B cell (primary cell): ENCODE measurements around the gene SSU72. TPM values are rescaled to one million over a fixed set of nuclear protein-coding genes. Genes with fewer than 3 reads are reported as not detected.
A peak's percentile ranks its signal among the peaks of the same experiment; 100 is the strongest.
"Not testable (repeated sequence)": the region's sequence is repeated elsewhere in the genome, so short reads cannot be mapped to it uniquely, and the experiment has no call there.

Source experiments
- ATAC-seq: fragments of 200-7000 bp; cut with Tn5 transposase; one replicate; pipeline ENCODE4 v1.10.0; 2021; ENCODE audit warnings: low read depth, mild to moderate bottlenecking, moderate number of reproducible peaks, moderate library complexity
- CTCF ChIA-PET: fragments of 350-600 bp; sonication (Branson Sonifier 250); formaldehyde crosslinking; loops from one replicate; lab custom pipeline; 2021; ENCODE audit warnings: antibody characterized with exemption, inconsistent platforms; lab: Charles Lee
- POLR2A ChIA-PET: fragments of 350-600 bp; sonication (Branson Sonifier 250); formaldehyde crosslinking; loops from one replicate; lab custom pipeline; 2021; ENCODE audit warnings: antibody characterized with exemption; lab: Charles Lee
- DNase-seq: peaks from one replicate; pipeline ENCODE4 v3.0.0; 2013
- H2AFZ ChIP-seq: 2 replicates; pipeline ENCODE4 v1.6.1; 2012; ENCODE audit warnings: mild to moderate bottlenecking, low read depth, low read length; ENCODE audit not compliant: insufficient read depth, poor library complexity, severe bottlenecking
- H3K27ac ChIP-seq, 2 donors: 1 replicate in 1 of 2; 2 replicates in 1 of 2; pipeline ENCODE4 v1.5.1; 2012 to 2013; ENCODE audit warnings: low read length in 2 of 2, mild to moderate bottlenecking in 2 of 2, moderate library complexity in 1 of 2
- H3K27me3 ChIP-seq, 4 experiments: fragments of 200-600 bp in 1 of 4; sonication (generic) in 1 of 4; replicated peaks in 1 of 4; 1 replicate in 2 of 4; 2 replicates in 2 of 4; pipeline versions ENCODE4 v1.6.1 to v1.7.0; 2013 to 2016; ENCODE audit warnings: low read length in 3 of 4, mild to moderate bottlenecking in 2 of 4, mixed read lengths in 1 of 4, moderate library complexity in 1 of 4; ENCODE audit not compliant: insufficient read depth in 4 of 4, control insufficient read depth in 3 of 4; ENCODE audit errors: control extremely low read depth in 1 of 4
- H3K36me3 ChIP-seq, 2 experiments: replicated peaks in 1 of 2; 1 replicate in 1 of 2; 2 replicates in 1 of 2; pipeline versions ENCODE4 v1.6.1 to v1.7.1; 2013; ENCODE audit warnings: low read length in 1 of 2; ENCODE audit not compliant: insufficient read depth in 2 of 2, control insufficient read depth in 1 of 2; ENCODE audit errors: control extremely low read depth in 1 of 2, extremely low read depth in 1 of 2
- H3K4me1 ChIP-seq, 2 donors: fragments of 200-600 bp in 1 of 2; sonication (generic) in 1 of 2; 1 replicate in 1 of 2; 2 replicates in 1 of 2; pipeline versions ENCODE4 v1.5.1 to v1.6.1; 2013 to 2017; ENCODE audit warnings: low read length in 2 of 2; ENCODE audit not compliant: control insufficient read depth in 2 of 2, insufficient read depth in 2 of 2
- H3K4me2 ChIP-seq: replicated peaks from 2 replicates; pipeline ENCODE3; 2012; ENCODE audit warnings: mild to moderate bottlenecking, low read depth, low read length; ENCODE audit not compliant: poor library complexity, severe bottlenecking
- H3K4me3 ChIP-seq, 5 experiments: fragments of 200-600 bp in 1 of 5; sonication (generic) in 1 of 5; 1 replicate in 3 of 5; 2 replicates in 2 of 5; pipeline versions ENCODE4 v1.5.1 to v1.7.0; 2011 to 2016; ENCODE audit warnings: low read length in 4 of 5, mild to moderate bottlenecking in 4 of 5, low read depth in 2 of 5, control low read depth in 1 of 5, moderate library complexity in 1 of 5; ENCODE audit not compliant: insufficient read depth in 1 of 5; ENCODE audit errors: control extremely low read depth in 1 of 5, extremely low read depth in 1 of 5
- H3K79me2 ChIP-seq: fragments of 200-600 bp; sonication (generic); one replicate; pipeline ENCODE4 v1.6.0; 2016; ENCODE audit warnings: low read length; ENCODE audit not compliant: control insufficient read depth, insufficient read depth
- H3K9ac ChIP-seq: fragments of 200-600 bp; sonication (generic); 2 replicates; pipeline ENCODE4 v1.6.1; 2017; ENCODE audit warnings: mild to moderate bottlenecking, low read length, moderate library complexity
- H3K9me3 ChIP-seq, 3 donors: one replicate each; pipeline versions ENCODE4 v1.6.1 to v1.7.1; 2013; ENCODE audit warnings: low read length in 2 of 3; ENCODE audit not compliant: control insufficient read depth in 2 of 3, insufficient read depth in 1 of 3; ENCODE audit errors: control extremely low read depth in 1 of 3
- H4K20me1 ChIP-seq: 2 replicates; pipeline ENCODE4 v1.6.0; 2012; ENCODE audit warnings: mild to moderate bottlenecking, low read length; ENCODE audit not compliant: insufficient read depth, control insufficient read depth, poor library complexity, severe bottlenecking
- H3K27ac Mint-ChIP-seq: one replicate; pipeline ENCODE4 v1.8.0; 2021; ENCODE audit warnings: mixed read lengths
- H3K27me3 Mint-ChIP-seq: one replicate; pipeline ENCODE4 v1.8.0; 2021; ENCODE audit warnings: mixed read lengths
- H3K4me1 Mint-ChIP-seq: one replicate; pipeline ENCODE4 v1.8.0; 2021; ENCODE audit warnings: mixed read lengths
- H3K4me3 Mint-ChIP-seq: one replicate; pipeline ENCODE4 v1.8.0; 2021; ENCODE audit warnings: mixed read lengths
- H3K9me3 Mint-ChIP-seq: one replicate; pipeline ENCODE4 v1.8.0; 2022; ENCODE audit warnings: mixed read lengths; ENCODE audit not compliant: insufficient read depth
- EZH2 ChIP-seq: IDR thresholded peaks from 2 replicates; pipeline ENCODE4 v1.6.1; 2012; ENCODE audit warnings: borderline replicate concordance, low read depth, mild to moderate bottlenecking, moderate library complexity, low read length; ENCODE audit not compliant: insufficient read depth, poor library complexity, severe bottlenecking
- WGBS: methylation state at CpG from one replicate; pipeline ENCODE4 v1.1.5; 2013; ENCODE audit warnings: missing lambda C conversion rate; ENCODE audit not compliant: insufficient coverage; 5-methylcytosine and 5-hydroxymethylcytosine counted together
- intact Hi-C: fragments of 100-400 bp; cut with micrococcal nuclease; formaldehyde crosslinking; loops from one replicate; pipeline ENCODE4 v1.10.0; 2022
- polyA plus RNA-seq: library from polyadenylated mRNA; depleted of rRNA; stranded (reverse); fragments of >200 nt; gene quantifications from 2 replicates; pipeline ENCODE4 v1.2.3, GENCODE V29; 2012
- total RNA-seq, 2 donors: library from RNA; stranded (reverse); fragments of 120-200 nt in 1 of 2; gene quantifications; 1 replicate in 1 of 2; 2 replicates in 1 of 2; pipeline versions ENCODE4 v1.2.3 to v1.2.4, GENCODE V29; 2013 to 2022
- TF ChIP-seq, protein P1 (sequence below): fragments of 200-600 bp; IDR thresholded peaks from one replicate; pipeline ENCODE4 v1.8.0; 2022; ENCODE audit warnings: antibody characterized with exemption, mild to moderate bottlenecking

Gene SSU72
- total and polyA plus RNA-seq, 2 donors (not counting 1 experiment from before 2014, with no cell fraction given): 86.8 to 112 TPM

DNA sequence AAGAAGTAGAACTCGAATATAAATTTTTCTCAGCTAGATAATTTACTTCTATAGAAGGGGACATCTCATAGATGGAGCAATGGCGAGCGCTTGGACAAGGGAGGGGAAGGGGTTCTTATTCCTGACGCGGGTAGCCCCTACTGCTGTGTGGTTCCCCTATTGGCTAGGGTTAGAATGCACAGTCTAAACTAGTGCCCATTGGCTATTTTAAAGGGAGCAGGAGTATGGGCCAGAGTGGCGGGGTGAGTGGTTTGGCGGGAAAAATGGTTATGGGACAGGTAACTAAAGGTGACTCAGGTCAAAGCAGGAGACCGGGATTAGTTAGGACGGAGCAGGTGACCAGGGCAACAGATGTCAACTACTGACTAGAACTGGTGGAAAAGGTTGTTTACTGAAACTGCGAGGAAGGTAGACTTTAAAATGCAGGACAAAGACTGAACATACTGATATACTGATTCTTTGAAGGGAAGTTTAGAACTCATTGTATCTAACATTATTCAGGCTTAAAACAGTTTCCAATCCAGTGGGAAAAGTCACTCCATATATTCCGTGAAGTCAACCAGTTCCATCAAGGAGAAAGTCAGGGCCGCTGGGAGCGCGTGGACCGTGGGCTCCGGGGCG, 63.6 kb downstream of the SSU72 start:
- no peaks in the 10 kb centered on the region for H4K20me1 ChIP-seq
- WGBS: 16% methylated on average over 15 of the region's 17 CpGs
- peaks cover 13% of the 10 kb centered on the region for H3K4me1 Mint-ChIP-seq
- H3K4me2 ChIP-seq: peak overlapping the region; percentile 93
- ChIA-PET CTCF (no interaction called here), POLR2A (interaction anchor here (0.6 to 0.7 kb wide), 2 partner anchors 219 to 413 kb away, joined by 3 read pairs; no protein-coding TSS in a partner anchor)
- DNase-seq (no peak), ATAC-seq (no peak)
- H3K27me3 Mint-ChIP-seq: no peaks in the 10 kb centered on the region
- no peaks in the 10 kb centered on the region for H3K9me3 ChIP-seq
- peak overlapping the region; percentile 47 to 92 (median 87) for H3K4me3 ChIP-seq
- H3K27ac ChIP-seq: peak overlapping the region in 1 of 2 donors; percentile 94
- H3K4me3 Mint-ChIP-seq: peak overlapping the region; percentile 95
- no peaks in the 10 kb centered on the region for H3K27me3 ChIP-seq
- peaks cover 12% of the 10 kb centered on the region for H3K79me2 ChIP-seq
- peak overlapping the region; percentile 76 for H2AFZ ChIP-seq
- peak overlapping the region; percentile 69 for H3K9ac ChIP-seq
- peaks cover 6 to 10% of the 10 kb centered on the region in 2 donors for H3K4me1 ChIP-seq
- no peaks in the 10 kb centered on the region for H3K36me3 ChIP-seq
- no peaks in the 10 kb centered on the region for H3K9me3 Mint-ChIP-seq
- no peak for TF ChIP-seq EZH2
- TF ChIP-seq, protein P1, sequence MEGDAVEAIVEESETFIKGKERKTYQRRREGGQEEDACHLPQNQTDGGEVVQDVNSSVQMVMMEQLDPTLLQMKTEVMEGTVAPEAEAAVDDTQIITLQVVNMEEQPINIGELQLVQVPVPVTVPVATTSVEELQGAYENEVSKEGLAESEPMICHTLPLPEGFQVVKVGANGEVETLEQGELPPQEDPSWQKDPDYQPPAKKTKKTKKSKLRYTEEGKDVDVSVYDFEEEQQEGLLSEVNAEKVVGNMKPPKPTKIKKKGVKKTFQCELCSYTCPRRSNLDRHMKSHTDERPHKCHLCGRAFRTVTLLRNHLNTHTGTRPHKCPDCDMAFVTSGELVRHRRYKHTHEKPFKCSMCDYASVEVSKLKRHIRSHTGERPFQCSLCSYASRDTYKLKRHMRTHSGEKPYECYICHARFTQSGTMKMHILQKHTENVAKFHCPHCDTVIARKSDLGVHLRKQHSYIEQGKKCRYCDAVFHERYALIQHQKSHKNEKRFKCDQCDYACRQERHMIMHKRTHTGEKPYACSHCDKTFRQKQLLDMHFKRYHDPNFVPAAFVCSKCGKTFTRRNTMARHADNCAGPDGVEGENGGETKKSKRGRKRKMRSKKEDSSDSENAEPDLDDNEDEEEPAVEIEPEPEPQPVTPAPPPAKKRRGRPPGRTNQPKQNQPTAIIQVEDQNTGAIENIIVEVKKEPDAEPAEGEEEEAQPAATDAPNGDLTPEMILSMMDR: no peak
- peak overlapping the region; percentile 91 for H3K27ac Mint-ChIP-seq
- intact Hi-C loops: loop anchor here (1.0 kb wide), 1 partner anchor 40 kb away; the partner anchor contains the start of gene ATAD3B

DNA sequence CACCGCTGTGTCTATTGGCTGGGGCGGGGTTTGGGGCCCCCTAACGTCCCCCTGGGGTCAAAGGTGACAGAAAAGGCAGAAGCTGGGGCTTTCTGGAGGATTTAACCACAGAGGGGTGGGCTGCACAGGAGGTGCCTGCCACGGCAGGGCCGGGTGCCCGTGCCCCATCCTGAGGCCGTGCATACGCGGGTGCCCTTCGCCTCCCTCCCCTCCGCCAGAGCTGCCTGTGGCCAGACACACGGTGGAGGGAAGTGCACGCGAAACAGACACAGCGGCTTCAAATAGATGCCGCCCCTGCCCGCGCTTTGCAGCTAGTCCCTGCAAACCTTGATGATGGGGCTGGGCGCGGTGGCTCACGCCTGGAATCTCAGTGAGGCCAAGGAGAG, 65.2 kb downstream of the SSU72 start:
- peaks cover 24% of the 10 kb centered on the region for H3K4me1 Mint-ChIP-seq
- H3K4me3 ChIP-seq, H3K36me3 ChIP-seq, ATAC-seq, H3K9ac ChIP-seq, H3K4me3 Mint-ChIP-seq, intact Hi-C loops, H3K27me3 ChIP-seq, H3K27me3 Mint-ChIP-seq, H3K27ac ChIP-seq, H4K20me1 ChIP-seq, CTCF ChIA-PET, H3K9me3 ChIP-seq, H3K4me2 ChIP-seq, POLR2A ChIA-PET, H3K79me2 ChIP-seq, H2AFZ ChIP-seq, DNase-seq, H3K9me3 Mint-ChIP-seq, H3K27ac Mint-ChIP-seq: not testable (repeated sequence)
- 70% methylated on average over 5 of the region's 21 CpGs for WGBS
- peaks cover 9 to 18% of the 10 kb centered on the region in 2 donors for H3K4me1 ChIP-seq

DNA sequence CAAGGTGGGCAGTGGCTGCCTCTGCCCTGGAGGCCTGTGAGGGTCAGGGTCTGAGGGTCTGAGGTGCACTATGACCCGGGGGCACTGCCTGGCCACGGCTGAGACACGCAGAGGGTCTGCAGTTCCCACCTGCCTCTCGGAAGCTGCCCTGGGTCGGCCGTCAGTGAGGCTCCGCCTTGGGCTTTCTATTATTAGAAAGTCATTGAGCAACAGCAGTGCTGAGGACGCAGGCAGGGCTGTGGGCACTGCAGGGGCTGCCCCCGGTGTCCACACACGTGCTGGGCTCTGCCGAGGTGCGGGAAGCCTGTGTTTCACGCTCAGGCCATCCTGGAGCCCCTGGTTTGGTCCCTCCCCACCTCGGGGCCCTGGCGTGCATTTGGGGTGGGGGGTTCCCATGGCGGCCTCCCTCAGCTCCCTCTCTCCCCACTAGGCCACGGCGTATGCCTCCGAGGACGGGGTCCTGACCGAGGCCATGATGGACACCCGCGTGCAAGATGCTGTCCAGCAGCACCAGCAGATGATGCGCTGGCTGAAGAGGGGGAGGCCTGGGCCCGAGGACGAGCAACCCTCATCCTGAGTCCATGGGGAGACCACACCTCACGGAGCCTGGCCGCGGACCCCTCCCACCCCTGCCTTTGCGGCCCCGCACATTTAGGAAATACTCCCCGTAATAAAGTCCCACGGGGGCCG, 65.7 kb downstream of the SSU72 start:
- CTCF ChIA-PET, POLR2A ChIA-PET, intact Hi-C loops: not testable (repeated sequence)

More for the DNA sequence above, 65.7 kb downstream of the SSU72 start:
- not testable (repeated sequence) for H2AFZ ChIP-seq, H3K27ac ChIP-seq, H3K27me3 Mint-ChIP-seq, H3K4me3 ChIP-seq, H3K9me3 ChIP-seq, H3K36me3 ChIP-seq, H3K9me3 Mint-ChIP-seq, H3K27me3 ChIP-seq, ATAC-seq, H3K9ac ChIP-seq, H3K4me3 Mint-ChIP-seq, DNase-seq, H3K4me2 ChIP-seq, H3K27ac Mint-ChIP-seq, H4K20me1 ChIP-seq, H3K79me2 ChIP-seq
- 78% methylated on average over 10 of the region's 34 CpGs for WGBS
- peaks cover 24% of the 10 kb centered on the region for H3K4me1 Mint-ChIP-seq
- peaks cover 9 to 18% of the 10 kb centered on the region in 2 donors for H3K4me1 ChIP-seq
